Activated CD4-positive, alpha-beta T cell treated with anti-CD3 and anti-CD28 coated beads, Interleukin-2, Interleukin-6, amounts not matched to agents 100 ng/mL and 50 ng/mL, durations not matched to agents 16 hours and 8 hours (primary cell): ENCODE data around the gene LRRTM1.

ENCODE experiments used
- DNase-seq: peaks from one replicate; pipeline ENCODE4 v3.0.0-alpha.2; 2020

The LRRTM1 gene

DNA sequence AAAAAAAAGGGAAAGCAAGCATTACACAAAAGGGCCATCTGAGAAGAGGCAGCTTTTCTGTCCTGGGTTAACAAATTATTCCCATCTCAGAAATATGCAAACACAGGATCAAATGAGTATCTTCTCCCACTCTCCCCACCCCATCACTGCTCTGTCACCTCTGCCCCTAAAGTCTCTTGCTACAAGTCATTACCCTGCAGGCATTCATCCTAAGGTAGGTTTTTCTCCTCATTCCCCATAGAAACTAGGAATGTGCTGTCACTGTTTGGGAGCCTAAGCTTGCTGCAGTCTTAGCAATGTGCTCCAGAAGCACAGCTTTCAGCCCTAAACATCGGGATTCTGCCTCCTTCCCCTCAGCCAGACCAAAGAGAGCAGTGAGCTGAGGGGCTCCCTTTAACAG, 3.6 kb downstream of the LRRTM1 start:
- no peak for DNase-seq

DNA sequence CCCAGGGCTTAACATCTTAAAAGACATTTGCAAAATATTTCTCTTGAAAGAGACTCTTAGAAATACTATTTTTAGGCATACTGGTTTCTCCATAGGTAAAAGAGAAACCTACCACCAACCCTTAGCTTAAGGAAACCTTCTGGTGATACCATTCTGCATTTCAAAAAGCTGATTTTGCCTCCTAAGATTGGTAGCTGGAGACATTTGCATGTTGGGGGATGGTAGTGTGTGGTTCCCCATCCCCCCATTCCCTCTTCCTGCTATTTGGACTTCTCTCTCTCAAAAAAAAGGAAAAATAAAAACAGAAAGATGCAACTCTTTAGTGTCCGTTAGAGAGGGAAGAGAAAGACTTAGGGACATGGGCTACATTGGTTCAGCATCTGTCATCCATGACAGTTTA, 4.2 kb downstream of the LRRTM1 start:
- DNase-seq: no peak

DNA sequence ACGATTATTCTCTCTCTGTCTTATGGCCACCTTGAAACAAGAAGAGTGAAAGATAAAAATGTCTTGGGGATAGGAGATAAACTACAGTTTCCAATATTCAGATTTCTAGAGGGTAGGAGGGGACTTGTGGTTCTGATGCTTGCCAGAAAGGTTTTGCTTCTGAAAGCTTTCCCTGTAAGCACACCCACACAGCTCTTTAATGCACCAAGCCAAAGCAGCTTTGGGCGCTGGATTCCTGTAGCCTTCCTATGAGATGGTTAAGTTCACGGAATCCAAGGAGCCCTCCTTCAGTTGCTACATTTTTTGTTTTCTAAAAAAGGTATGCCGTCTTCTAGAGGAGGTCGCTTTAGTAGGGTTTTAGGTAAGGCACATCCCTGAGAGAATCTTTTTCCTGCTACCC, 4.9 kb downstream of the LRRTM1 start:
- DNase-seq: no peak

DNA sequence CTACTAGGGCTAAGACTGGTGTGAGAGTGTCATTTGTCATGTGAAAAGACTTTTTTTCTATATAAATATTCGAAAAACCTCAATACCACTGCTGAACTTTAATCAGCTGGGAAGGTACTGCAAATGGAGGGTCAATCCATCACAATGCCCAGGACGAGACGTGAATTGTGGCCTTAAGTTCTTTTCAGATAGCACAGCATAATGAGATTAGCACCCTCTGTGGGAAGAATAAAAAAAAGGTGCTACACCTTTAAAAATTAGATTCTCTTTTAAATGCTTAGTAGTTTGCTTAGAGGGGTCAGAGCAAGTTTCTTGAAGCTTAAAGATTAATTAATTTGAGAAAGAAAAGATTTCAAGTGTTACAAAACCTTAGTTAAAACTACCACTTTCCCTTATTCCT, 5.6 kb downstream of the LRRTM1 start:
- DNase-seq: no peak

- no peak for DNase-seq
Measured at GRCh38 chr2:80293039-80293438, 11.5 kb downstream of the LRRTM1 start.

GRCh38 chr2:80292474-80292873, 12.1 kb downstream of the LRRTM1 start:
- DNase-seq: no peak

GRCh38 chr2:80291656-80292055, 12.9 kb downstream of the LRRTM1 start:
- no peak for DNase-seq

- no peak for DNase-seq
Measured at GRCh38 chr2:80288576-80288975, 16.0 kb downstream of the LRRTM1 start.

GRCh38 chr2:80281049-80281448, 23.5 kb downstream of the LRRTM1 start:
- DNase-seq: no peak

DNA sequence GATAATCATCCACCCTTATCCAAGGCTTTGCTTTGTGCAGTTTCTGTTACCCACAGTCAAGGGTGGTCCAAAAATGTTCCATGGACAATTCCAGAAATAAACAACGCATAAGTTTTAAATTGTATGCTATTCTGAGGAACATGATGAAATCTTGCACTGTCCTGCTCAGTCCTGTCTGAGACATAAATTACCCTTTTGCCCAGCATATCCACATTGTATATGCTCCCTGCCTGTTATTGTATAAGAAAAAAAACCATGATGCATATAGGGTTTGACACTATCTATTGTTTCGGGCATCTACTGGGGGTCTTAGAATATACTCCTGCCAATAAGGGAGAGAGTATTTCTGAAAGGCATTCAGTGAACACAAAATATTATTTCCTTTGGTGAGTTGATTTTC, 24.0 kb downstream of the LRRTM1 start:
- no peak for DNase-seq

DNA sequence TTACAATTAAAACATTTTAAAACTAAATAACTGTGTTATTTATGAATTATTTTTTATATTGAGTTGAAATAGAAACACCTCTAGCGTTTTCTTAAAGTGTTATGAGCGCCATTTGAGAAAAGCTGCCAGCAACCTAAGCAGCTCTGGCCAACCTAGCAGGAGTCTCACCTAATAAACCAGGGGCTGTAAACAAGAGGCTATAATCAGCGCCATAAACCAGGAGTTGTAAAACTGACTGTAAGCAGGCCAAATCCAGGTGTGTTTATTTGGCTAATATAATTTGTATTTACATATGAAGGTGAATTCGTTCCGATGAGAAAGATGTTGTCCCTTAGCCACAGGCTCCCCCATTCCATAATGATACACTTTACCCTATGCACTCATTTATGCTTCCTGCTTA, 34.7 kb downstream of the LRRTM1 start:
- DNase-seq: no peak

GRCh38 chr2:80266231-80266630, 38.3 kb downstream of the LRRTM1 start:
- DNase-seq: no peak

- no peak for DNase-seq
Measured at GRCh38 chr2:80259292-80259691, 45.3 kb downstream of the LRRTM1 start.

GRCh38 chr2:80258793-80259192, 45.8 kb downstream of the LRRTM1 start:
- DNase-seq: no peak

DNA sequence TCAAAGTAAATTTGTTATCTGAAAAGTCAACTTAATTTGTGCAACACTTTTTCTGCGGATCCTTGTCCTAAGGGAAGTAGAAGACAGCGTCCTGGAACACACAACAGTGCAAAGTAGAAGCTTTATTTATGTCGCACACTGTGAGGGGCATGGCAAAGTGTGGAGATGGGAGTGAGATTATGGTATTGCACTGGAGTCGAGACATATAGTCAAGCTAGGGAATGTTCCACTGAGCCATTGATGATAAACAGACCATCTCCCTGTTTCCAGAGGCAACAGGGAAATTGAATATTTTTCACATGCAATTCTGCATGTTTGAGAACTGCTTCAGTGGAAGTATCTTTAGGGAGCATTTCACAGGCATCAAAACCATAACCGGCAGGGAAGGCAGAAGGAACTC, 46.2 kb downstream of the LRRTM1 start:
- DNase-seq: no peak

DNA sequence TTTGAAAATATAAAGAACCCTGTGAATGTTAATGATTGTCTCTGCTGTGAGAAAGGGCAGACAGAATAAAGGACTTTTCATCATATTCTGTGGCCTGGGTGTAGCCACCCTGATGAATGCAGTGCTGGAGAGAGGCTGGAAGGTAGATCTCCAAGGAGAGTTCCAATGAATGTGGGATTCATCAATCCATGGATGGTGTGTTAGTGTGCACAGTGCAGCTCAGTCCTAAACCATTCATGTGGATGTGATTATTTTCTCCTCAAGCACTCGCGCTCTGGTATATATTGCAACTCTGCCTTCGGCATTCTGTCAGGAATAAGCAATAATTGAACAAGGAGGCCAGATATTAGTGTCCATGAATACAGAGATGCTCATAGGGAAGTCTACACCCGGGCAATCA, 47.1 kb downstream of the LRRTM1 start:
- DNase-seq: no peak

DNA sequence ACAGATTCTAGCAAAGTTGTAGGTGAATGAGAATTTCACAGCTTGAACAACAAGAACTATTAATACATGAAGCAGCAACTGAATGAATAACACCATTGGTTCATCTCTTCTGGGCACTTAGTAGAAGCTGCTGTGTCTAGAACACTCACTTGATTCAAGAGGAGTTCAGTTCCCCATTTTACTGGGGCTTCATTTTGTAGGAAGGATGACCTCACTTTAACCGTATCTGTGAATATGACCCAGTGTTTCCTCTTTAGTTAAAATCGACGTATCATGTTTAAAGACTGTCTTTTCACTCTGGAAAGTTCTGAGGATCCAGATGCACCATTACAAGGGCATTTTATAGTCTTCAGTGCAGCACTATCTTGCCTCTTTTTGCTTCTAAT, 47.8 kb downstream of the LRRTM1 start:
- DNase-seq: no peak

DNA sequence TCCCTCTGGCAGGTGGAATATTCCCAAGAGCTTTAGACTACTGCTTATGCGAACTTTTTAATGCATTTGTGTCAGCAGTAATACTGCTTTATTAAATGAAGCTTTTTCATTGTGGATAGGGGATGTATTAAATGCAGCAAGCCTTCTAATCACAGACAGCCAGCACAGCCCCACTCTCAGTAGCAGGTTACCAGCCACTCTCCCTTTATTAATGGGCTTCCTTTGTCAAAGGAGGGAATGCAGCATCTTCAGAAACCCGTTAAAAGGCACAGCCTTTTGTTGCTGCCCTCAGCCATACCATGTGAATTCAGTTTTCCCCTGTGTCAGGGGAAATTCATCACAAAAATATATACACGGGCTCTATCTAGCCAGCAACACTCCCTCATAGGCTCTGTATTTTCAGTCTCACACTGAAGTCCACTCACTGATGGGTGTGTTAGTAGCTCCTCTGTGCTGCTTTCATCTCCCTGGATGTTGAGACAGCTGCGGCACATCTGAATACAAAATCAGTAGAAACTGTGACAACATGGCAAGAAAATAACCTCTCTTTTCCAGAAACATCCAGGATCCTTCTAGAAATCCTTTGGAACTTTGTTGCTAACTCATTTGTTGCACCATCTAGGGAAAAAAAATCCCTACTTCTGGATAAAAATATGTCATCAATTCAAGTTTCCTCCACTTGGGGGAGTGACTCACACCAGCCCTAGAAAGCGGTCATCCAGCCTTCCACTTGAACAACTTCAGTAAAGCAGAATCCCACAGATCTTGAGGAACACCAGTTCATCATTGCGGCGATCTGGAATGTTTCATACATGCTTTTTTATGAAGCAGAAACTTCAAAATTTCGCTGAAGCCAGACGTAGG, 48.4 kb downstream of the LRRTM1 start:
- no peak for DNase-seq

- no peak for DNase-seq
Measured at GRCh38 chr2:80252294-80252986, 52.1 kb downstream of the LRRTM1 start.
